Activated CD4-positive, alpha-beta memory T cell treated with anti-CD3 and anti-CD28 coated beads, Interleukin-2, amount 10 ng/mL, durations not matched to agents 7 days and 5 days (primary cell): ENCODE results near the gene SLC30A4. TPM values are rescaled to one million over a fixed set of nuclear protein-coding genes. Genes with fewer than 3 reads are reported as not detected.
"Not testable (repeated sequence)": the region's sequence is repeated elsewhere in the genome, so short reads cannot be mapped to it uniquely, and the experiment has no call there.

Experiments used
- CTCF ChIA-PET: fragments of 350-600 bp; sonication (Branson Sonifier 250); formaldehyde crosslinking; loops from one replicate; lab custom pipeline; 2021; ENCODE audit warnings: antibody characterized with exemption, inconsistent platforms; lab: Charles Lee
- POLR2A ChIA-PET: fragments of 350-600 bp; sonication (Branson Sonifier 250); formaldehyde crosslinking; loops from one replicate; lab custom pipeline; 2021; ENCODE audit warnings: antibody characterized with exemption; lab: Charles Lee
- DNase-seq: peaks from one replicate; pipeline ENCODE4 v3.0.0-alpha.2; 2020
- H3K27ac Mint-ChIP-seq: one replicate; pipeline ENCODE4 v1.8.0; 2021; ENCODE audit warnings: mild to moderate bottlenecking, mixed read lengths
- H3K27me3 Mint-ChIP-seq: one replicate; pipeline ENCODE4 v1.8.0; 2021; ENCODE audit warnings: mixed read lengths
- H3K36me3 Mint-ChIP-seq: one replicate; pipeline ENCODE4 v1.8.0; 2021; ENCODE audit warnings: low read depth, mixed read lengths
- H3K4me1 Mint-ChIP-seq: one replicate; pipeline ENCODE4 v1.8.0; 2021; ENCODE audit warnings: mixed read lengths
- H3K4me3 Mint-ChIP-seq: one replicate; pipeline ENCODE4 v1.8.0; 2021; ENCODE audit warnings: mild to moderate bottlenecking, mixed read lengths
- H3K9me3 Mint-ChIP-seq: one replicate; pipeline ENCODE4 v1.8.0; 2021; ENCODE audit warnings: mixed read lengths
- total RNA-seq, 2 experiments: library from RNA; stranded (reverse); gene quantifications; one replicate each; pipeline ENCODE4 v1.2.3, GENCODE V29; 2021

The SLC30A4 gene
- total RNA-seq, 2 experiments from 2014 or later, result 3.2 to 3.3 TPM

- no peaks in the 10 kb centered on the region for H3K36me3 Mint-ChIP-seq
- H3K27ac Mint-ChIP-seq, result no peak overlapping the region
- H3K4me1 Mint-ChIP-seq, result no peaks in the 10 kb centered on the region
- ChIA-PET POLR2A (interaction anchor here (1.1 kb wide), 1 partner anchor 50 kb away, joined by 6 read pairs; the partner anchor contains the start of gene BLOC1S6), CTCF (no interaction called here)
- no peak for DNase-seq
- no peaks in the 10 kb centered on the region for H3K9me3 Mint-ChIP-seq
- peaks cover 13% of the 10 kb centered on the region for H3K27me3 Mint-ChIP-seq
- no peak overlapping the region for H3K4me3 Mint-ChIP-seq
These were observed 14.4 kb upstream of the SLC30A4 start for GRCh38 chr15:45536934-45537333.

GRCh38 chr15:45535486-45536042, 13.0 kb upstream of the SLC30A4 start:
- no peak for DNase-seq
- peaks cover 15% of the 10 kb centered on the region for H3K27me3 Mint-ChIP-seq
- no peaks in the 10 kb centered on the region for H3K4me1 Mint-ChIP-seq
- CTCF ChIA-PET, result no interaction called here
- POLR2A ChIA-PET, result no interaction called here
- H3K27ac Mint-ChIP-seq, result no peak overlapping the region
- H3K4me3 Mint-ChIP-seq, result no peak overlapping the region
- no peaks in the 10 kb centered on the region for H3K9me3 Mint-ChIP-seq
- no peaks in the 10 kb centered on the region for H3K36me3 Mint-ChIP-seq

DNA sequence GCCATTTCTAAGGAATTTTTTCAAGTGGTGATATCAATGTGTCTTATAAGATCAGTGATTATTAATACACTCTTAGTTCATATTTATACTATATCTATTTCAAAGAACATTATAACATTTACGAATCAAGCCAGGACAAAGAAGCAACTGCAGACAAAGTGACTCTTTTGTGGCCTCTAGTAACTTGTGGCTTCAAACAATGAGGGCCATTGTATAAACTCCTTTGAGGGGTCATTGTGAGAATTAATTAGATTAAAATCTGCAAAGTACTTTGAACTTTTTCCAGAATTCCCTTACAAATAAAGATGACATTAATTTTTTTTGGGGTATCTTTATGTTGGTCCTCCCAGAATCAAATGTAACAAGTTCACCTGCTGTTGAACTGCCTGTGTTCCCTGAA, 12.3 kb upstream of the SLC30A4 start:
- no peak overlapping the region for H3K27ac Mint-ChIP-seq
- peaks cover 16% of the 10 kb centered on the region for H3K27me3 Mint-ChIP-seq
- H3K9me3 Mint-ChIP-seq, result no peaks in the 10 kb centered on the region
- H3K4me3 Mint-ChIP-seq, result no peak overlapping the region
- ChIA-PET POLR2A (no interaction called here), CTCF (no interaction called here)
- H3K4me1 Mint-ChIP-seq, result no peaks in the 10 kb centered on the region
- no peak for DNase-seq
- H3K36me3 Mint-ChIP-seq, result no peaks in the 10 kb centered on the region

DNA sequence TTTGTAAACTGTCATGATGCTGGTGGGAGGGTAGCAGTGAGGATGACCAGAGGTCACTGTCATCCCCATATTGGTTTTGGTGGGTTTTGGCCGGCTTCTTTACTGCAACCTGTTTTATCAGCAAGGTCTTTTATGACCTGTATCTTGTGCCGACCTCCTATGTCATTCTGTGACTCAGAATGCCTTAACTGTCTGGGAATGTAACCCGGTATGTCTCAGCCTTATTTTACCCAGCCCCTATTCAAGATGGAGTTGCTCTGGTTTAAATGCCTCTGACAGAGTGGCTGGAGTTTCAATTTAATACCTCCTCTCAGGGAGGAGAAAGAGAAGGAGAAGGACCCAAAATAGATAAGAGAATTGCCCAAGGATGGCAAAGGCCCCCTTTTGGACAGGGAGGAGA, 10.3 kb upstream of the SLC30A4 start:
- peaks cover 19% of the 10 kb centered on the region for H3K27me3 Mint-ChIP-seq
- H3K36me3 Mint-ChIP-seq, H3K4me3 Mint-ChIP-seq, CTCF ChIA-PET, H3K4me1 Mint-ChIP-seq, H3K27ac Mint-ChIP-seq, H3K9me3 Mint-ChIP-seq, DNase-seq: not testable (repeated sequence)
- POLR2A ChIA-PET, result interaction anchor here (1.5 kb wide), 1 partner anchor 54 kb away, joined by 4 read pairs; no protein-coding TSS in a partner anchor

DNA sequence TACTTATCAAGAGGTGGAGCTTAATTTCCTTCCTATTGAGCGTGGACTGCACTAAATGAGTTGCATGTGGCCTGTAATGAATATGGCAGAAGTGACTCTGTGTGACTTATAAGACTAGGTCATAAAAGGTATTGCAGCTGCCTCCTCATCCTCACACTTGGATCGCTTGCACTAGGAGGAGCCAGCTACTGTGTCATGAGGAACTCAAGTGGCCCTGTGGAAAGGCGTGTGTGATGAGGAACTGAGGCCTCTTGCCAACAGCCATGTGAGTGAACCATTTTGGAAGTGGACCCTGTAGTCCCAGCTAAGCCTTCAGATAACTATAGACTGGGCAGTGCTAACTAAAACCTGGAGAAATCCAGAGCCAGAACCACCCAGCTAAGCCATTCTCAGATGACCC, 7.1 kb upstream of the SLC30A4 start:
- CTCF ChIA-PET, result interaction anchor here (1.0 kb wide), 1 partner anchor 84 kb away, joined by 4 read pairs; no protein-coding TSS in a partner anchor
- Mint-ChIP-seq H3K4me1 (no peaks in the 10 kb centered on the region), H3K27ac (no peak overlapping the region), H3K27me3 (peaks cover 26% of the 10 kb centered on the region), H3K9me3 (no peaks in the 10 kb centered on the region), H3K4me3 (no peak overlapping the region), H3K36me3 (no peaks in the 10 kb centered on the region)
- POLR2A ChIA-PET, result interaction anchor here (1.3 kb wide), 1 partner anchor 104 kb away, joined by 3 read pairs; no protein-coding TSS in a partner anchor
- DNase-seq, result no peak

DNA sequence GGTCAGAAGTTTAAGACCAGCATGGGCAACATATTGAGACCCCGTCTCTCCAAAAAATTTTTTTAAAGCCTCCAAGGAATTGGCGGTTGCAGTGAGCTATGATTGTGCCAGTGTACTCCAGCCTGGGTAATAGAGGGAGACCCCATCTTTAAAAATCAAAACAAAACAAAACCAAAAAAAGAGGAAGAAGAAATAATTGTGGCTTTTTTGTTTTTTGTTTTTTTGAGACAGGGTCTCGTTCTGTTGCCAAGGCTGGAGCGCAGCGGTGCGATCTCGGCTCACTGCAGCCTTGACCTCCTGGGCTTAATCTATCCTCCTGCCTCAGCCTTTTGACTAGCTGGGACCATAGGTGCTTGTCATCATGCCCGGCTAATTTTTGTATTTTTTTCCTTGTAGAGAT, 4.5 kb upstream of the SLC30A4 start:
- DNase-seq, result no peak
- ChIA-PET POLR2A (no interaction called here), CTCF (no interaction called here)
- Mint-ChIP-seq H3K27me3 (peaks cover 30% of the 10 kb centered on the region), H3K9me3 (no peaks in the 10 kb centered on the region), H3K4me1 (peaks cover 6% of the 10 kb centered on the region), H3K4me3 (no peak overlapping the region), H3K36me3 (no peaks in the 10 kb centered on the region), H3K27ac (no peak overlapping the region)

- POLR2A ChIA-PET, result interaction anchor here (1.3 to 1.5 kb wide), 2 partner anchors 64 to 65 kb away, joined by 3 read pairs; partner anchors contain the start of gene BLOC1S6
- no peak for DNase-seq
- H3K27me3 Mint-ChIP-seq, result peaks cover 23% of the 10 kb centered on the region
These were observed 558 bp upstream of the SLC30A4 start for GRCh38 chr15:45523166-45523460.

GRCh38 chr15:45521596-45522327, 793 bp downstream of the SLC30A4 start:
- Mint-ChIP-seq H3K27me3 (peaks cover 23% of the 10 kb centered on the region), H3K4me1 (peaks cover 20% of the 10 kb centered on the region), H3K4me3 (peak overlapping the region; percentile 83), H3K9me3 (no peaks in the 10 kb centered on the region), H3K36me3 (no peaks in the 10 kb centered on the region), H3K27ac (peak overlapping the region; percentile 10)
- no peak for DNase-seq
- ChIA-PET CTCF (interaction anchor here (1.3 to 2.0 kb wide), 4 partner anchors 9 to 92 kb away, joined by 3 to 4 read pairs (median 4); partner anchors contain the start of gene BLOC1S6), POLR2A (interaction anchor here (0.7 to 1.8 kb wide), 2 partner anchors 66 to 120 kb away, joined by 3 to 7 read pairs; partner anchors contain the start of gene BLOC1S6)

More at GRCh38 chr15:45523166-45523460, 558 bp upstream of the SLC30A4 start:
- Mint-ChIP-seq H3K27ac (peak overlapping the region; percentile 36), H3K9me3 (no peaks in the 10 kb centered on the region), H3K36me3 (no peaks in the 10 kb centered on the region), H3K4me1 (peaks cover 20% of the 10 kb centered on the region), H3K4me3 (peak overlapping the region; percentile 80)
- CTCF ChIA-PET, result interaction anchor here (1.3 kb wide), 1 partner anchor 91 kb away, joined by 3 read pairs; no protein-coding TSS in a partner anchor

DNA sequence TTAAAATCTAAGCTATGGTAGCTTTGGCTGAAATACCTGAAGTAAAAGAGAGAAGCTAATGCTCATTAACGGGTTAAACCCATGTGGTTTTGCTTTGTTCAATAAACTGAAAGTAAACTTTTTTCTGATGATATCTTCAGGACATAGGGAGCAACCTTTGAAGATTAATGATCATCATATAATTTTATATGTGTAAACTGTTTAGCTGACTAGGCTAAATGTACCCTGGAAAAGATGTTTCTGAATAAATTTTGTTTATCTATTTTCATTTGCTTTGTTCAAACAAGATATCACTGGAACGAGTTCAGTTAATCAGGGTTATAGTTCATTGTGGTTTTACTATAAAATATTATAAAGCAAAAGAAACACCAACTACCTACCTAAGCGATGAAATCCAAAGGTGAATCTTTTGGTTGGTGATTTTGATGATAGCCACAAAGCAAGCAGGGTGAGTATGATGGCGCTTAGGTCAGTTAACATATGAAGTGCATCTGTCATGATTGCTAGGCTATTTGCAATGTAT, 11.7 kb downstream of the SLC30A4 start:
- CTCF ChIA-PET, result interaction anchor here (1.1 to 1.3 kb wide), 2 partner anchors 103 to 1083 kb away, joined by 3 read pairs; partner anchors contain the start of gene CTDSPL2
- Mint-ChIP-seq H3K27me3 (no peaks in the 10 kb centered on the region), H3K4me1 (no peaks in the 10 kb centered on the region), H3K36me3 (no peaks in the 10 kb centered on the region), H3K9me3 (no peaks in the 10 kb centered on the region), H3K4me3 (no peak overlapping the region), H3K27ac (no peak overlapping the region)
- POLR2A ChIA-PET, result no interaction called here
- DNase-seq, result no peak

GRCh38 chr15:45507143-45507542, 15.4 kb downstream of the SLC30A4 start:
- CTCF ChIA-PET, result interaction anchor here (0.7 kb wide), 1 partner anchor 882 kb away, joined by 3 read pairs; no protein-coding TSS in a partner anchor
- H3K9me3 Mint-ChIP-seq, H3K4me3 Mint-ChIP-seq, DNase-seq, H3K4me1 Mint-ChIP-seq, H3K27me3 Mint-ChIP-seq, H3K27ac Mint-ChIP-seq, H3K36me3 Mint-ChIP-seq, POLR2A ChIA-PET: not testable (repeated sequence)

DNA sequence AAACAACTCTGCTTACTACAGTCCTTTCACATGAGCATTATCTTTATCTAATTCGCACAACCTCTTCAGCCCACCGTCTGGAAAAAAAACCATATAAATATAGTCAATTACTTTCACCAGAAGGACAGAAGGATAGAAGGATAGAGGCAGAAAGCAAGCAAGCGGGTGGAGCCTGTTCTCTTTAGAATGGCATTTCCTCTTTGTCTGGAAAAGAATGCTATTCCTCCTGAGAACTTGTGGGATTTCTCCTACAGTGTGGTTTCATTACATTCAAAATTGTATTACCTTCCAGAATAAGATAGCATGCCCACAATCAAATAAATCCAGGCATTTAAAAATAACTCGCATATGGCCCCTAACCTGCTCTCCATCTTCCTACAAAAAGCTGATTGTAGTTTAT, 23.1 kb downstream of the SLC30A4 start:
- Mint-ChIP-seq H3K27me3 (no peaks in the 10 kb centered on the region), H3K4me3 (no peak overlapping the region), H3K36me3 (no peaks in the 10 kb centered on the region), H3K27ac (no peak overlapping the region), H3K4me1 (no peaks in the 10 kb centered on the region), H3K9me3 (no peaks in the 10 kb centered on the region)
- no peak for DNase-seq
- ChIA-PET POLR2A (no interaction called here), CTCF (no interaction called here)

DNA sequence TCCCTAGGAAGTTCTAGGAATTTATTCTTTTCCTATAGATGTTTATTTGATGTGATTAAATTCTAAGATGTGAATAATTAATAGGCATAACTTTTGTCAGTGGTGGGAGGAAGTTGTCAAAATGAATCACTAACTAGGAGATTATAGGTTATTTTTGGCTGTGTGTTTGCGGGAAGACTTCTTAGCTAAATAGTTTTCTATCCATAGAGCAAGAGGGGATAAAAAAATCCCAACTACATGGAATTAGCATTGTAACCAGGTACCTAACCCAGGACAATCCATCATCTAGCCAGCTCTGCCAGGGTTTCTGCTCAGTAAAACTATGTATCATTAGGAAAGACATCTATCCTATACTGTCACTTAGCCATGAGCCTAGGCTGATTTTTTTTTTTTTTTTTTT, 23.9 kb downstream of the SLC30A4 start:
- ChIA-PET POLR2A (no interaction called here), CTCF (interaction anchor here (1.0 kb wide), 1 partner anchor 113 kb away, joined by 3 read pairs; no protein-coding TSS in a partner anchor)
- no peaks in the 10 kb centered on the region for H3K27me3 Mint-ChIP-seq
- DNase-seq, result no peak
- H3K36me3 Mint-ChIP-seq, result no peaks in the 10 kb centered on the region
- H3K9me3 Mint-ChIP-seq, result no peaks in the 10 kb centered on the region
- H3K4me3 Mint-ChIP-seq, result no peak overlapping the region
- H3K27ac Mint-ChIP-seq, result no peak overlapping the region
- no peaks in the 10 kb centered on the region for H3K4me1 Mint-ChIP-seq

DNA sequence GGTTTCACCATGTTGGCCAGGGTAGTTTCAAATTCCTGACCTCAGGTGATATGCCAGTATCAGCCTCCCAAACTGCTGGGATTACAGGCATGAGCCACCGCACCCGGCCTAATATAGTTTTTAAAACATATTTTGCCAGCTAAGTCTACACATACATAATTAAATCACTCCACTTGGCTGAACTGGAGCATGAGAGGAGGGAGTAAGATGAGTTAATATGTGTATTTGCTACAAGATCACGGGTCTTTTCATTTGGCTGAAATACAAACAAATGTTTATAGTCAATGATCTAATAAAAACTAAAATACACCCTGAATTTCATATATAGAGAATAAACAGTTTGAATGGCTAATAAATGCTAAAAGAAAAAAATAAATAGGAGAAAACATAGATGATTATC, 25.3 kb downstream of the SLC30A4 start:
- ChIA-PET POLR2A (no interaction called here), CTCF (interaction anchor here (0.7 kb wide), 1 partner anchor 388 kb away, joined by 3 read pairs; no protein-coding TSS in a partner anchor)
- H3K9me3 Mint-ChIP-seq, result no peaks in the 10 kb centered on the region
- no peaks in the 10 kb centered on the region for H3K27me3 Mint-ChIP-seq
- H3K27ac Mint-ChIP-seq, result no peak overlapping the region
- no peaks in the 10 kb centered on the region for H3K4me1 Mint-ChIP-seq
- DNase-seq, result no peak
- H3K4me3 Mint-ChIP-seq, result no peak overlapping the region
- no peaks in the 10 kb centered on the region for H3K36me3 Mint-ChIP-seq
